Measurements from ENCODE around the gene MKI67. TPM values are rescaled to one million over a fixed set of nuclear protein-coding genes. Genes with fewer than 3 reads are reported as not detected.

The MKI67 gene
- total RNA-seq, 2 donors from 2014 or later = 0.35 to 4.0 TPM

- Histone ChIP-seq H3K4me3 (no peak overlapping the region), H3K36me3 (no peaks in the 10 kb centered on the region), H3K27me3 (peaks cover 0 to 10% of the 10 kb centered on the region in 2 donors), H3K27ac (no peak overlapping the region), H3K9me3 (no peaks in the 10 kb centered on the region), H3K4me1 (peaks cover 0 to 23% of the 10 kb centered on the region in 2 donors)
- no peak for DNase-seq (ENCODE audit: low spot score)
- TF ChIP-seq CTCF (IDR thresholded peaks at IDR 0.05) = no peak
Measured at GRCh38 chr10:128128582-128128981, 2.4 kb upstream of the MKI67 start.

DNA sequence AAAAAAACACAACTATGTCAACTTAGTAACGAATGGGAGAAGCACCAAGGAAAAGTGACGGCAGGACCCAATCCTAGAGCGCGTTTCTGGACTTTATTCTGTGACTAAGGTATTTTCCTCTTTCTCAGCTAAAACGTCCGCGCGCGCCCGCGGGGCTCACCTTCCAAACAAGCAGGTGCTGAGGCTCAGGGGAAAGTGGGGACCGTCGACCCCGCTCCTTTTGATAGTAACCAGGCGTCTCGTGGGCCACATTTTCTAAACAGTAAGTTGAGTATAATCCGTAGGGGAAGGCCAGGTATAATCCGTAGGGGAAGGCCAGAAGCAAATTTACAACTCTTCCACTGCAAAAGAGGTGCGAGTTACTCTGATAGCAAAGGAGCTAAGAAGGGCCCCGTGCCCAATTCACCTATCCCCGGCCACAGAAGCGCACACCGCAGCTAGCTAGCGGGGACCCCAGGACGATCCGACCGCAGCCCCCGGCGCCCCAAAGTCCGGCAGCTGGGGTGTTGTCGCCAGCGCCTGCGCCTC is 743 bp downstream of the MKI67 start:
- Histone ChIP-seq H3K27me3 (peaks cover 0 to 11% of the 10 kb centered on the region in 2 donors), H3K27ac (no peak overlapping the region)
- DNase-seq (ENCODE audit: low spot score) = no peak

GRCh38 chr10:128124813-128125403 is 1.3 kb downstream of the MKI67 start:
- H3K27me3 ChIP-seq = peaks cover 0 to 11% of the 10 kb centered on the region in 2 donors
- H3K4me3 ChIP-seq = peak overlapping the region in 1 of 2 donors; percentile 68

More for the DNA sequence above, 743 bp downstream of the MKI67 start:
- no peak for TF ChIP-seq CTCF (IDR thresholded peaks at IDR 0.05)
- no peaks in the 10 kb centered on the region for H3K9me3 ChIP-seq
- no peaks in the 10 kb centered on the region for H3K36me3 ChIP-seq
- peak overlapping the region; percentile 42 to 68 for H3K4me3 ChIP-seq
- peaks cover 0 to 23% of the 10 kb centered on the region in 2 donors for H3K4me1 ChIP-seq

DNA sequence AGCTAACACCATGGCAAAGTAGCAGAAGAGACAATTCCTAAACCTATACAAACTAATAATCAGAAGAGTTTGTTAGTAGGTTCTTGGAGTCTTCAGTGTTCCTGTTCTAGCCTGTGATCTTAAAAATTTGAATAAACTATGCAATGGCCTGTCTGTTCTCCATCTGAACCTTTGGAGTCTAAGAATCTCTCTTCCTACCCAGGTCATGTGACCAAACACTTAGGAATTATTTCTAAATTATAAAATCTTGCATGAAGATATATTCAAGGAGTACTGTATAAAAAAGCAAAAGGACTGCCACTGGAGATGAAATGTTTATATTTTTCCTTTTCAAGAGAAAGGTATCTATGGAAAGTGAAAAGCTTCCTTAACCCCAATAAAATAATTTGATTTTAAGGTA is 2.4 kb downstream of the MKI67 start:
- no peaks in the 10 kb centered on the region for H3K36me3 ChIP-seq
- no peak overlapping the region for H3K27ac ChIP-seq
- no peak overlapping the region for H3K4me3 ChIP-seq
- TF ChIP-seq CTCF (IDR thresholded peaks at IDR 0.05) = no peak
- H3K27me3 ChIP-seq = peaks cover 5 to 11% of the 10 kb centered on the region in 2 donors
- no peaks in the 10 kb centered on the region for H3K9me3 ChIP-seq
- no peak for DNase-seq (ENCODE audit: low spot score)
- H3K4me1 ChIP-seq = peaks cover 0 to 23% of the 10 kb centered on the region in 2 donors

More at GRCh38 chr10:128124813-128125403, 1.3 kb downstream of the MKI67 start:
- no peak for TF ChIP-seq CTCF (IDR thresholded peaks at IDR 0.05)
- no peak overlapping the region for H3K27ac ChIP-seq
- peaks cover 0 to 23% of the 10 kb centered on the region in 2 donors for H3K4me1 ChIP-seq
- H3K36me3 ChIP-seq = no peaks in the 10 kb centered on the region
- no peaks in the 10 kb centered on the region for H3K9me3 ChIP-seq
- no peak for DNase-seq (ENCODE audit: low spot score)

- Histone ChIP-seq H3K9me3 (no peaks in the 10 kb centered on the region), H3K27ac (no peak overlapping the region), H3K4me3 (no peak overlapping the region), H3K4me1 (peaks cover 0 to 23% of the 10 kb centered on the region in 2 donors), H3K36me3 (no peaks in the 10 kb centered on the region), H3K27me3 (peaks cover 5 to 11% of the 10 kb centered on the region in 2 donors)
- no peak for TF ChIP-seq CTCF (IDR thresholded peaks at IDR 0.05)
- no peak for DNase-seq (ENCODE audit: low spot score)
Measured at GRCh38 chr10:128122931-128123330, 3.3 kb downstream of the MKI67 start.

All from right atrium auricular region (tissue), 2 donors.